DMS53 (cell line): ENCODE results near the gene OLFM2.

Source experiments
- DNase-seq: peaks from one replicate; lab custom pipeline; 2025; lab: John Stamatoyannopoulos, UW

Gene OLFM2

DNA sequence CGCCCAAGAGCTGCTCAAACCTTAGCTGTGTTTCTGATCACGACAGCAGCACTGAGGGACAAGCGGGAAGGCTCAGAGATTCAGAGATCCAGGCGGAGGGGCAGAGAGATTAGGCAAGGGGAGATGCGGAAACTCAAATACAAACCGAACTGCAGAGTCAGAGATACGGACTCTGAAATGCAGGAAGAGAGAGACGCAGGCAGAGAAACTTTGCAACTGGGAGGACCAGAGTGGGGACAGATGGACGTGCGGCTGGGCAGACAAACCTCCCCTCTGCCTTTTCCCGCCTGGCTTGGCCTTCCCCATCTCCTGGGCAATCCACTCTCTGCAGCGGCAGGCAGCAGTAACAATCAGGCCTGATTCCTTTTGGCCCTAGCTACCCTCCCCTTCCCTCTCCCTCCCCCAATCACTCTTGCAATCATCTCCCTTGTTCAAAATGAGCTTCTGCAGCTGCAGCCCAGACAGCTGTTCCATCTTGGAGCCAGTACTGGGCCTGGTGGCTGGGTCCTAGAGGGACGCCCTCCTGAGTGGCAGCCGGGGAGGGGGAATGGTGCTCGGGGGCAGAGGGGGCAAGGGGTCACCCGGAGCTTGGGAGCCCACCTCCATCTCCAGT lies 29.7 kb downstream of the OLFM2 start:
- no peak for DNase-seq

DNA sequence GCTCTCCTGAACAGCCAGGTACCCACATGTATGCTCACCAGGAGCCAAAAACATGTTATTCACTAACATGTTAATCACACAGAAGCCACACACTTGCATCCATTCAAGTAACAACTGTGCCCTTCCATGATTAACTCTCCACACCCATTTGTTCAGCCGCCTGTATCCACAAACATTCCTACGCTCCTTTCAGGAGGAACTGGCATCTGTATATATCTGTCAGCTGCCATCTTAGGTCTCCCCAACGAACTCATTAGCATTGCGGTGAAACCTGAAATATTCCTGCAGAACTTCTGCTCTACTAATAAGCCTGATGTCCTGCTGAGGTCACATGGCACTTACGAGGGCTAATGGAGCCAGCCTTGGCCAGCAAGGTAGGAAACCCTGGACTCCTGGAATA lies 33.0 kb downstream of the OLFM2 start:
- no peak for DNase-seq

DNA sequence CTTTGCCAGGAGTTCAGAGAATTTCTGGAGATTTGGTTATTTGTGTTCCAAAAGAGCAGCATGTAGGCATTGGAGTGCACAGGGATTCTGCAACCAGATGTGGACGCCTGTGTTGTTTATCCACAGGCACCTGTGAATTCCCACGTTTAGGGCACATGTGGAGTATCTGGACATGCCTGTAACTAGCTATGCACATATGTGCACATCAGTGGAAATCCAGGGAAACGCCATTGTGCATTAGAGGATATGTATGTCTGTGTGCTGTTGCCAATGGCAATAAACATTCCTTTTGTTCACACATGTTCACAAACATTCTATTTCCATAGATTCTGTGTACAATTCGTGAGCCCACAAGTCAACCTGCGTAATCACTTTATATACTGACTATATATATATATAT lies 34.7 kb downstream of the OLFM2 start:
- no peak for DNase-seq

DNA sequence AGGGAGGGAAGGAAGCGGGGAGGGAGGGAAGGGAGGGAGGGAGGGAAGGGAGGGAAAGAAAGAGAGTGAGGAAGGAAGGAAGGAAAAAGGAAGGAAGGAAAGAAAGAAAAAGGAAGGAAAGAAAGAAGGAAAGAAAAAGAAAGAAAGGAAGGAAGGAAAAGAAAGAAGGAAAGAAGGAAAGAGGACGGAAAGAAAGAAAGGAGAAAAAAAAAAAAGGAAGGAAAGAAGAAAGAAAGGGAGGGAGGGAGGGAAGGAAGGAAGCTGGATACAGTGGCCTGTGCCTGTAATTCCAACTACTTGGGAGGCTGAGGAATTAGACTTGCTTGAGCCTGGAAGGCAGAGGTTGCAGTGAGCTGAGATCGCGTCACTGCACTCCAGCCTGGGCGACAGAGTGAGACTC lies 35.3 kb downstream of the OLFM2 start:
- DNase-seq, result no peak

DNA sequence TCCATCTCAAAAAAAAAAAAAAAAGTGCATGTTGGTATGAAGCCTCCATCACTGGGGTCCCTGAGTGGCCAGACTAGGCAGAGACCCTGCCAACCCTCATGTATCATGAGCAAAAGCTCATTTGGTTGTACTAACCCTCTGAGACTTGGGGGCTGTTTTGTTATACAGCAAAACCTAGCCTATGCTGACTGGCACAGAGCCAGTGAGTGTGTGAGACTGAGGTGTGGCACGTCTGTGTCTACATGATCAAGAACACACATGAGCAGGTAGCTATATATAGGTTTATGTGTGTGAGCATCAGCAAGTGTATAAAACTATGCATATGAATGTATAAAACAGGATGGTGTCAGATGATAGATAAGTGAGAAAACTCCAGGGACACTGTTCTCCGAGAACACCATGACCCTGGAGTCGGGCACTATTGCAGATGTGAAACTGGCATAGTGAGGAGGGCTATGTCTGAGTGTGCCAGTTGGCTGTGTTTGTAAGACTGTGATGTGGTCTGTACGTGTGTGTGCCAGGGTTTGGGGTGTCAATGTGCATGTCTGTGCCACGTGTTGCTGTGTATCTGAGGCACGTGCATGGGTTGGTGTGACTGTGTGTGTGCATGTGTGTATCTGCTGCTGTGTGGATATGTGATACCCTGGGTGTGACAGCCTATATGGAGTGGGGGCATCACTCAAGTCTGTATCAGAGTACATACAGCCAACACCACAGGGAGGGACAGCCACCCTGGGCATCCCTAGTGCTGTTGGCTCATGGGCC lies 44.5 kb downstream of the OLFM2 start:
- DNase-seq, result no peak

DNA sequence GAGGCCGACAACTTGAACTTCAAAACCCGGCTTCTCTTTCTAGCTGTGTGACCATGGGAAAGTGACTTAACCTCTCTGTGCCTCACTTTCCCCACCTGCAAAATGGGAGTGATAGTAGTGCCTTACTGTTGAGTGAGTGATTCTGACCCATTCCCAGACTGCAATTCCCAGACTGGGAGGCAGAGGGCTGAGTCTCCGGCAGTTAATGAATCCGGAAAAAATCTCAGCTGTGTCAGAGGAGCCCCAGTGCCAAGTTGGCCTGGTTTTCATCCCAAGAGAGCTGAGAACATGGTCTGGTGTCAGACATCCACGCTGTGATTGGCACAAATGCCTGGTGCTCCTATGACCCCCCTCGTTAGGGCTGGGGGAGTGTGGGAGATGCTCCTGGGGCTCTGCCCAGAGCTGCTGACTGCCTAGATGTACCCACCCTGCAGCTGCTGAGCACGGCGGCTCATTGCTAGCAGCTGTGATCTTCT lies 51.2 kb downstream of the OLFM2 start:
- peak; percentile 8 for DNase-seq

DNA sequence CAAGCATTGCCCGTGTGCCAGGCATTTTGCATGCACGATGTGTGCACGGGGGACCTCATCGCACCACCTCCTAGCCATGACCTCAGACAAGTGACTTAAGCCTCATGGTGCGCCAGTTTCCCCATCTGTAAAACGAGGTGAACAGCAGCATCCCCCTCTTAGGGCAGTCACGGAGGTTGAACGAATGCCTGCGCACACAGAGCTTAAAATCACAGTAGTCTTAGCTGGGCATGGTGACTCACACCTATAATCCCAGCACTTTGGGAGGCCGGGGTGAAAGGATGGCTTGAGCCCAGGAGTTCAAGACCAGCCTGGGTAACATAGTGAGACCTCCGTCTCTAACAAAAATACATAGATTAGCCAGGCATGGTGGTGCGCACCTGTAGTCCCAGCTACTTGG lies 52.6 kb downstream of the OLFM2 start:
- DNase-seq, result no peak

DNA sequence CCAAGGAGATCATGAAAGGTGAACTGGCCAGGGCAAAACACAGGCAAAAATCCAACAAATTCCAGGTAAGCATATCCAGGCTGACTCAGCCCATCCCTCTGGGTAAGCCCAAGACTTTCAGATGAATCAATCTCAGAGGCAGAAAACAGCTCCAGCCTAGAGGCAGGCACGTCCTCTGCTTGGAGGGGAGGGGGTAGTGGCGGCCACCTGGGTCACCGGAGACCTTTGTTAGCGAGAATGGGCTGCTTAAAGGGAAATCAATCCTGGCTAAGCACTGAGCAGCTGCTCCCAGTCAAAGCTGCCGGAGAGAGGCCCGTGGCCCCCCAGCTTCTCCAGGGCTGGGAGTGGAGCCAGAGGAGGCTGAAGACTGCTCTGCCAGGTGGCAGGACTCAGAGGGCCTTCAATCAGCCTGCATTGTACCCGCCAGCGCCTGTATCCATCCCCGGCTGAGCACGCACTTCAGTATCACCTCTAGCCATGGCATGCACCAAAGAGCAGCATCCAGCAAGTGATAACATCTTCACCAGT lies 53.0 kb downstream of the OLFM2 start:
- DNase-seq, result peak; percentile 8

DNA sequence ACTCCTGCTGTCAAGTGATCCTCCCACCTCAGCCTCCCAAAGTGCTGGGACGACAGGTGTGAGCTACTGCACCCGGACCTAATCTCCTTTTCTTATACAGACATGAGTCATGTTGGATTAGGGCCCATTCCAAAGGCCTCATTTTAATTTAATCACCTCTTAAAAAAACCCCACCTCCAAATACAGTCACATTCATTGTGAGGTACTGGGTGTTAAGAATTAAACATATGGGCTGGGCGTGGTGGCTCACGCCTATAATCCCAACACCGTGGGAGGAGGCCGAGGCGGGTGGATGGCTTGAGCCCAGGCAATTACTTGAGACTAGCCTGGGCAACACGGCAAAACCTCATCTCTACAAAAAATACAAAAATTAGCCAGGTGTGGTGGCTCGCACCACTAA lies 54.6 kb downstream of the OLFM2 start:
- DNase-seq, result no peak

DNA sequence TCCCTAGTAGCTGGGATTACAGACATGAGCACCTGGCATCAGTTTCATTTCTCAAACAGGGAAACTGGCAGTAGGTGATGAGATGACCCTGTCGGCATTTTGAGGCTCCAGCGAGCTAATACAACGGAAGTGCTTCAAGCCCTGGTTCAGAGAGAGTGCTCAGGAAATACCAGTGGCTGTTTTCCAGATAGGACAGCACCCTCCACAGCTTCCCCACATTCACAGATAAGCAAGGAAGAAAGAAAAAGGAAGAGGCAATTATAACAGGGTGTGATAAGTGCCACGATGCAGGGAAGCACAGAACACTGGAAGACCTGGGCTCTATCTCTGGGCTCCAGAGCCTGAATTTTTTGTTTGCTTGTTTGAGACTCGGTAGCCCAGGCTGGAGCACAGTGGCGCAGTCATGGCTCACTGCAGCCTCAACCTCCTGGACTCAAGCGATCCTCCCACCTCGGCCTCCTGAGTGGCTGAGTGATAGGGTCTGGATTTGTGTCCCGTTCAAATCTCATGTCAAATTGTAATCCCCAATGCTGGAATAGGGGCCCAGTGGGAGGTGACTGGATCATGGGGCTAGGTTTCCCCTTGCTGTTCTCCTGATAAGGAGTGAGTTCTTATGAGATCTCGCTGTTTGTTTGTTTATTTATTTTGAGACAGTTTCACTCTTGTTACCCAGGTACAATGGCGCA lies 57.7 kb downstream of the OLFM2 start:
- DNase-seq, result peak; percentile 8

DNA sequence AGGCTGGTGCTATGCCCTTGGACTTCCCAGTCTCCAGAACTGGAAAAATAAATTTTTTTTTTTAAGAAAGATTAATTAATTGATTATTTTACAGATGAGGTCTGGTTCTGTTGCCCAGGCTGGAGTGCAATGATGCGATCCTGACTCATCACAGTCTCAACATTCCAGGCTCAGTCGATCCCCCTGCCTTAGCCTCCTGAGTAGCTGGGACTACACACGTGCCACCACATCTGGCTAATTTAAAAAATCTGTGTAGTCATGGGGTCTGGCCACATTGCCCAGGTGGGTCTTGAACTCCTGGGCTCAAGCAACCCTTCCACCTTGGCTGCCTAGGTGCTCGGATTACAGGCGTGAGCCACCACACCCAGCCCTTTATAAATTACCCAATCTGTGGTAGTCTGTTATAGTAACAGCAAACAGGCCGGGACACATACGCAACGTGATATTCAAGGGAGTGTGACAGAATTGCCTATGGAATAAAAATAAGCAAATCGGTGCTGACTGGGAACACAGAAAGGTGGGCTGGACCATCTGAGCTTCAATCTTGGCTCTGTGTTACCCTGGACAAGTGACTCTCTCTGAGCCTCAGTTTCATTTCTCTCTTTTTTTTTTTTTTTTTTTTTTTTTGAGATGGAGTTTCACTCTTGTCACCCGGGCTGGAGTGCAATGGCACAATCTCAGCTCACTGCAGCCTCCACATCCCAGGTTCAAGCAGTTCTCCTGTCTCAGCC lies 58.4 kb downstream of the OLFM2 start:
- no peak for DNase-seq

DNA sequence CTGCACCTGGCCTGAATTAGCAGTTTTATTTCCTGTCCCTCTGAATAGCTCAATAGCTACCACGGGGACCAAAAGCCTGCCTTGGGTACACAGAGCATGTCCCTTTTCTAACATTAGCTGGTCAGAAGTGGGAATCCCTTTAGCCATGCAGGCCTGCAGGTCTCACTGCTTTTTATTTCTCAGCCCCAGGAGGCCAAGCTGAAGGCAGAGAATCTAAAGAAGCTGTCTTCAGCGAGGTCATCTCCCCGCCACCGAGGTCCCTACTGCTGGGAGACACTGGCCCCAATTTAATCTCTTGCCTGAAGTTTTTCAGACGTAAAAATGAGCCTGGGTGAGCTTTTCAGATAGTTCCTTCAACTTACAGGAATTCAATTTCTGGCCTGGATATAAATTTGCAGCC lies 60.5 kb downstream of the OLFM2 start:
- no peak for DNase-seq

DNA sequence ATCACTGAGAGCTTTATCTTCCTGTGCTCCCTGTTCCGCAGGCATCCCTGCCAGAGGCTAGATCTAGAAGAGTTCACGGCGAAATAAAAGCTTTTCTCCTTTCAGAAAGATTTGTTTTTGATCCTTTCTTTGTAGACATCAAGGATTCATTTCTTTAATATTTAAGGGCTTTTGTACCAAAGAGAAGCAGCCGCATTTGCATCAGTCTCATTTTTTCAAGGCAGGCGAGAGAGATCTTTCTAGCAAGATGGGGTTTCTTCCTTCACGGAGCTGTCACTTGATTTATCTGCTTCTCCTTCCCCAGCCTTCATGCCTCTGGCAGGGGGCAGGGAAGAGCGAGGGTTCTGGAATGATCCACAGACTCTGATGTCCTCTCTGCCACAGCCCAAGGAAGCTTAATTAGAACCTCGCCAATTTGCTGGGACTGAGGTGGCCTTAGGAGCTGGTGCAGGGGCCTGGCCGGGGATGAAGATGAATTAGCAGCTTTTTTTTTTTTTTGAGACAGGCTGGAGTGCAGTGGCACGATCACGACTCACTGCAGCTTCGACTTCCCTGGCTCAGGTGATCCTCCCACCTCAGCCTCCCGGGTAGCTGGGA lies 61.2 kb downstream of the OLFM2 start:
- no peak for DNase-seq

DNA sequence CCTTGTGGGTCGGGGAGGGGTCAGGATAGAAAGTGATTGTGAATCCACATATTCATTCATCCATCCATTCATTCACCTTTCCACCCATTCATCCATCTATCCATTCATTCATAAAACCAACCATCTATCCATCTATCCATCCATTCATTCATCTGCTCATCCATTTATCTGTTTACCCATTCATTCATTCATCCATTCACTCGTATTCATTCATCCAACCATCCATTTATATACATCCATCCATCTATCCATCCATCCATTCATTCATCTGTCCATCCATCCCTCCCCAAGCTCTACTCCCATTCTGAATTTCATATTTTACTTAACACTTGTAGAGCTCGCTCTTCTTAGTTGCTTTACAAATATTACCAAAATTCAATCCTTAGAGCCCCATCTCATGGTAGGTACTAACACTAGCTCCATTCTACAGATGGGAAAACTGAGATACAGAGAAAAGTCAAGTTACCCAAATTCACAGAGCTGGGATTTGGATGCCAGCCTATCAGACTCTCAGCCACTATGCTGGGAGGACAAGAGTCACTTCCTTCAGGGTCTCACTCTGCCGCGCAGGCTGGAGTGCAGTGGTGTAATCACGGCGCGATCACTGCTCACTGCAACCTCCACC lies 63.6 kb downstream of the OLFM2 start:
- no peak for DNase-seq

DNA sequence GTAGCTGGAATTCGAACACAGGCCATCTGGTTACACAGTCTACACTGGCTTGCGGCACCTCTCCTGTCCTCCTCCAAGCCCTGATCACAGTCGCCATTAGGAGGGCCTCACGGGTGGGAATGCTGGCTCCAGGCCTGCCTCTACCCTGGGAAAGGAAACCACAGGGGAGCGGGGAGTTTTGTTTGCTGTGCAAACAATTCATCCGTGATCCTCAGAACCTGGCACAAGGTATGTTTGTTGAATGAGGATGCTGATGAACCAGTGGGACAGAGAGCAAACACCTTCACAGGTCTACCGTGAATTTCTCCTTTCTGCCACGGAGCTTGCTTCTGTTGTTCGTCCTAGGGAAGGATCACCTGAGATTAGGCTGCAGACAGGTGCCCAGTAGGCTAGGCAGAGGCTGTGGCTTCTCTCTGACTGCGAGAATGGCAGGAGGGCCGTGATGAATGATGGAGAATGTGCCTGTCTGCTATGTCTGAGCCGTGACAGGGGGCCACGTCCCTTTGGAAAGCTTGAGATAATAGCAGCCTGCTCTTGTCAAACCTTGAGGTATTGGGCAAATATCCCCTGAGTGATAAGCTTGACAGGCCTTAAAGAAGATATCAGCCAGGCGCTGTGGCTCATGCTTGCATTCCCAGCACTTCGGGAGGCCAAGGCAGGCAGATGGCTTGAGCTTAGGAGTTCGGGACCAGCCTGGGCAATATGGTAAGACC lies 64.5 kb downstream of the OLFM2 start:
- peak; percentile 81 for DNase-seq

DNA sequence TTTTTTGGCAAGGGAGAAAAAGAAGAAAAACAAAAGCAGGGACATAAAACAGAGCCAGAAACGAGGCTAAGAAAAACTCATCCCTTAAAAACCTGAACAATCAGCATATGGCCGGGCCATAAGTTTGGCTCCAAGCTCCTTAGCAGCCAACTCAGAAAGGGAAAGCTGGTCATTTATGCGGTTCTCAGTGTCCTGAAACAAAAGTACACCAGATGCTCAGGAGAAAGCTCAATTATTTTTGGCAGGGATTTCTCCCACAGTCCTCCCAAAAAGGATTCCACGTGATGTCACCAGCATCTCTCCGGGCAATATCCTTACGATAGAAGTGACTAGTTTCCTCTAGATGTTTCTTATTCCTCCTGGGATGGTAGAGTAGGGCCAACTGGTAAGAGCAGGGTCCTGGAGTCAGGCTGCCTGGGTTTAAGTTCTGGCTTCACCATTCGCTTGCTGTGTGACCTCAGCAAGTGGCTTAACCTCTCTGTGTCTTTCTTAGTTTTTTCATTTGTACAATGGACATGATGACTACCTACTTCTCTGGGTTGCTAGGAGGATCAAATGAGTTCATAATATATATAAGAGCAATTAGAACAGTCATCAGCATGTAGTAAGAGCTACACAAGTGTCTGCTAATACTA lies 67.2 kb downstream of the OLFM2 start:
- no peak for DNase-seq

DNA sequence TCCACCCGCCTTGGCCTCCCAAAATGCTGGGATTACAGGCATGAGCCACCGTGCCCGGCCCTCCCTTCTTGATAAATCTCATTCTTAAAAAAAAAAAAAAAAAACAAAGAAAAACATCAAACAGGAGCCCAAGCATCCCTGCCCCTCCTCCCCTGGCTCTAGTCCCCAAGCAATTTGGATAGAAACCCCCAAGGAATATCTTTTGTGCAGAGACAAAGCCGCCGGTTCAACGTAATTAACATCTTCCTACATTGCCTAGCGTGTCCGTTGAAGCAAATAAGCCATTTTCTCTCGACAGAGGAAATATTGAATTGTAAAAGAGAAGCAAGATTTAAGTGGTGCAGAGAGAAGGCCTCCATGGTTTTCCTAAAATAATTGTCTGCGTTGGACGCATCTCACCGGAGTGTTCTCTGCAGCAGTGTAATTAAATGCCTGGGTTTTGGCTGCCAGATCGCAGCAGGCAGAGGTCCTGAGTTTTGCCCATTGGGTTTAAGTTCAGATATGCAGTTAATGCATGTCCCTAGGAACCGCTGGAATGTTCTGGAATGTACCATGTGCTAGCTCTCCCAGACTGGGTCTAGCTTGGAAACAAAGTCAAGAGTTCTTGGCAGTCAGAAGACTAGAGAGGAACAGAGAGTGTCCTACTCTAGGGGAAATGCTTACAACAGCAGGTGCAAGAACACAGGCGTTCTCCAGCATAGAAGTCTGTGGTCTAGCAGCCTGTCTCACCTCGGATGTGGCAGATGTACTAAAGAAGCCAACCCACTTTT lies 70.4 kb downstream of the OLFM2 start:
- DNase-seq, result no peak

DNA sequence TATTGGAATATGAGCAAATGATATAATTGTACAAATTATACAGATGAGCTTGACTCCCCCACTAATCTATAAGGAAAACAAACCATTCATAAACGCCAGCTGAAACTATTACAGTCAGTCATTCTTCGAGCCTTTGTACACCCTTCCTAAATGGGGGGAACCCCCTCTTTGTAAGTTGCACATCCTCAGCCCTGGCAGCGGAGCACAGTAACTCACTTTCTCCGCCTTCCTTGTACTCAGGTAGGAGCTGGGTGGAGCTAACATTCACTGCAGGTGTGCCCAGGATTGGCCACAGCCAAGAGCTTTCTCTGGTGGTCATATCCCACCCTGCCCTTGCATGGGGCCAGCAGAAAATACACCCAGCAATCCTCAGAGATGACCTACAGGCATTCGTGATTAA lies 72.6 kb downstream of the OLFM2 start:
- DNase-seq, result no peak

DNA sequence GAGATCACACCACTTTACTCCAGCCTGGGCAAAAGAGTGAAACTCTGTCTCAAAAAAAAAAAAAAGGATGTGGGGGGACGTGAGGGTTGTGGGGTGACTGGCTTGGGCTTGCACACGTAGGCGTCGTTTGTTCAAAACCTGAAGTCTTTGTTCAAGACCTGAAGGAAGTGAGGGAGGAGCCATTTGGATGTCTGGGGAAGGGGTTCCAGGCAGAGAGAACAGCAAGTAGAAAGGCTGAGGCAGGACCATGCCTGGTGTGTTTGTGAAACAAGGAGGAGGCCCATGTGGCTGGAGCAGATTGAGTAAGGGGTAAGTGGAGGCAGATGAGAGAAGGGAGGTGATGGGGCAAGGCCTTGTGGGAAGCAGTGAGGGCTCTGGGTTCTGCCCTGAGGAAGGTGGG lies 73.4 kb downstream of the OLFM2 start:
- no peak for DNase-seq

DNA sequence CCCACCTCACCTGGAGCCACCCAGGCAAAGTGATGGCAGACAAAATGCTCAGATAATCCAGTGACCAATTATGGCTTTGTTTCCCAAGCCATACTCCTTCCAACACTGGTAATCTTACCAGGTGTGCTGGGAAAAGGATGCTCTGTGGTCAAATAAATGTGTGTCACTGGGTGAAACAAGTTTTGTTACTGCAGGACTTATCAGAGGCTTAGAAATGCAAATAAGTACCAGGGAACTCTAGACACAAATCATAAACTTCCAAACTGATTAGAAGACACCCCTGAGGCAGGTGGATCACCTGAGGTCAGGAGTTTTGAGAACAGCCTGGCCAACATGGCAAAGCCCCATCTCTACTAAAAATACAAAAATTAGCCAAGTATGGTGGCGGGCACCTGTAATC lies 74.8 kb downstream of the OLFM2 start:
- DNase-seq, result no peak
